Measurements from ENCODE around the gene DNAJB6. TPM values are rescaled to one million over a fixed set of nuclear protein-coding genes. Genes with fewer than 3 reads are reported as not detected.

The DNAJB6 gene
- total RNA-seq, 4 donors from 2014 or later = 63.5 to 125 (median 107) TPM

DNA sequence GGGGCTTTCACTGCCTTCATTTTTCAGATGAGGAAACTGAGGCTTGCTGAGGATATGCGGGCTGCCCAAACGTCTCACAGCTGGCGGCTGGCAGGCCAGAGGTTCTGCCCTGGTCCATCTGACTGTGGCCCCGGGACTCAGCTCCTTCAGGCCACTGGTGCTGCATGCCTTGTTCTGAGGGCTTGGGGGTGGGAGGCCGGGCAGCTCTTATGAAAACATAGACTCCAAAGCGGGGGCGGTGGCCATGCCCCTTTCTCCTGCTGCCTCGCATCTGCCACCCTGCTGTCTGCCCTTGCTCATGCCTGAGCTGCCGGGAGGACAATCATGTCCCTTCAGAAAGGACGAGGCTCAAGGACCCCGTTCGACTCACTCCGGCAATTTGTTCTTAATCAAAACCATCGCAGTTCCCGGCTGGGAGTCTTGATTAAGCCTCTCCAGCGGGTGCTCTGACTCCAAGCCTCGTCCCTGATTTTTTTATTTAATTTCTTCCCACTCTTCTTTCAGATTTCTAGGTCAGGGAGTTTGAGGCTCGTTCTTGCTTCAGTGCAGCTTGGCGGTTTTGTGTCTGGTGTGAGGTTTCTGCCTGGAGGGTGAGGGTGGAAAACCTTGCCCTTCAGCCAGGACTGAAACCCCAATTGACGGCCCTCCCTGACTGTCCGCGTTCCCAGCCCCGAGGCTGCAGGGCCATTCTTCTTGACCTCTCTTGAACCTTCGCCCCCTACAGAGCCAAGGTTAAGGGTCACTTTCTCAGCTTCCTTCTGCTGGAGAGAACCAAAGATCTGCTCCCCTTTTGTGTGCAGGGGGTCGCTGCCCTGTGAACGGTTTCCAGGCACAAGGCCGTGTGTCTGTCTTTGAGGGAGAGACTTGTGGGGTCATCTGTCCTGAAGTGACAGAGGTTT, 120.8 kb downstream of the DNAJB6 start:
- no peaks in the 10 kb centered on the region for H3K4me1 ChIP-seq
- no peaks in the 10 kb centered on the region for H3K9me3 ChIP-seq
- no peak overlapping the region for H3K27ac ChIP-seq
- H3K36me3 ChIP-seq = no peaks in the 10 kb centered on the region
- no peaks in the 10 kb centered on the region for H3K27me3 ChIP-seq
- intact Hi-C loops (cut with DNase I; ENCODE audit: low total_unique reads) = no loop called here
- DNase-seq = no peak
- no peak for TF ChIP-seq POLR2A (IDR thresholded peaks at IDR 0.05)
- TF ChIP-seq, protein P1, sequence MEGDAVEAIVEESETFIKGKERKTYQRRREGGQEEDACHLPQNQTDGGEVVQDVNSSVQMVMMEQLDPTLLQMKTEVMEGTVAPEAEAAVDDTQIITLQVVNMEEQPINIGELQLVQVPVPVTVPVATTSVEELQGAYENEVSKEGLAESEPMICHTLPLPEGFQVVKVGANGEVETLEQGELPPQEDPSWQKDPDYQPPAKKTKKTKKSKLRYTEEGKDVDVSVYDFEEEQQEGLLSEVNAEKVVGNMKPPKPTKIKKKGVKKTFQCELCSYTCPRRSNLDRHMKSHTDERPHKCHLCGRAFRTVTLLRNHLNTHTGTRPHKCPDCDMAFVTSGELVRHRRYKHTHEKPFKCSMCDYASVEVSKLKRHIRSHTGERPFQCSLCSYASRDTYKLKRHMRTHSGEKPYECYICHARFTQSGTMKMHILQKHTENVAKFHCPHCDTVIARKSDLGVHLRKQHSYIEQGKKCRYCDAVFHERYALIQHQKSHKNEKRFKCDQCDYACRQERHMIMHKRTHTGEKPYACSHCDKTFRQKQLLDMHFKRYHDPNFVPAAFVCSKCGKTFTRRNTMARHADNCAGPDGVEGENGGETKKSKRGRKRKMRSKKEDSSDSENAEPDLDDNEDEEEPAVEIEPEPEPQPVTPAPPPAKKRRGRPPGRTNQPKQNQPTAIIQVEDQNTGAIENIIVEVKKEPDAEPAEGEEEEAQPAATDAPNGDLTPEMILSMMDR (IDR thresholded peaks at IDR 0.05) = no peak
- H3K4me3 ChIP-seq = no peak overlapping the region

DNA sequence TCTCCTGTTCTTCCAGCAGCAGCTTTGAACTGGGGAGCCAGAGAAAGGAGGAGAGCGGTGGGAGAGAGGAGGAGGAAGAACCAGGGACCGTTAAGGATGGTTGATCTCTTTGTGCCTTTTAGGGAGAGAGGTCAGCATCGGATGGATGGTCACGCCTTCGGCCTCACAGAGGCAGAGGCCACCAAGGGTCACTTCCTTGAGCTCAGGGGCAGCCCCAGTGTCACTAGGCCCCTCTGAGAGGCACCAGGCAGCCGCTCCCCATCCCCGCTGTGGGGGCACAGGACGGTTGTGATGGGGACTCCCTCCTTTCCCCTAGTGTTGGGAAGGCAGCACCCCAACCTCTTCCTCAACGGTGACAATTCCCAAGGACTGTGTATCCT, 121.4 kb downstream of the DNAJB6 start:
- intact Hi-C loops (cut with DNase I; ENCODE audit: low total_unique reads) = no loop called here
- no peak for DNase-seq

DNA sequence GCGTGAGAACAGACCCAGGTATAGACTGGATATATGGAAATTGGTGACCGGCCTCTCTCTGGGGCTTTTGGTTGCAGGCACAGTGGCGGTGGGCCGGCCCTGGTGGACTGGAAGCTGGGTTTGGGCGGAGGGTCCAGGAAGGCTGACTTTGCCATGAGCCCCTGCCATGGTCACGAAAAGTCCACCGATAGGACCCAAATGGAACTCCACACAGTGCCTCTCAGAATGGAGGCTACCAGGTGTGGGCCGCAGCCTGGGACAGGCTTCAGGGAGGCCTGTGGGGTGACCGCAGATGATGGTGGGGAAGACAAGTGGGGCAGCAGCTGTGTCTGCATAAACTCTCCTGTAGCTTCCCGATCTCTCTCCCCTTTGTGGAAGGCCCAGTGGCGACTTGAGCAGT, 123.2 kb downstream of the DNAJB6 start:
- Histone ChIP-seq H3K9me3 (no peaks in the 10 kb centered on the region), H3K27ac (no peak overlapping the region), H3K36me3 (no peaks in the 10 kb centered on the region), H3K4me1 (no peaks in the 10 kb centered on the region), H3K4me3 (no peak overlapping the region), H3K27me3 (no peaks in the 10 kb centered on the region)
- no peak for DNase-seq
- TF ChIP-seq, protein P1 (IDR thresholded peaks at IDR 0.05) = no peak
- no peak for TF ChIP-seq POLR2A (IDR thresholded peaks at IDR 0.05)
- intact Hi-C loops (cut with DNase I; ENCODE audit: low total_unique reads) = no loop called here

More for the DNA sequence above, 121.4 kb downstream of the DNAJB6 start:
- Histone ChIP-seq H3K27me3 (no peaks in the 10 kb centered on the region), H3K27ac (no peak overlapping the region), H3K36me3 (no peaks in the 10 kb centered on the region), H3K4me1 (no peaks in the 10 kb centered on the region), H3K4me3 (no peak overlapping the region), H3K9me3 (no peaks in the 10 kb centered on the region)
- TF ChIP-seq, protein P1 (IDR thresholded peaks at IDR 0.05) = no peak
- TF ChIP-seq POLR2A (IDR thresholded peaks at IDR 0.05) = no peak

DNA sequence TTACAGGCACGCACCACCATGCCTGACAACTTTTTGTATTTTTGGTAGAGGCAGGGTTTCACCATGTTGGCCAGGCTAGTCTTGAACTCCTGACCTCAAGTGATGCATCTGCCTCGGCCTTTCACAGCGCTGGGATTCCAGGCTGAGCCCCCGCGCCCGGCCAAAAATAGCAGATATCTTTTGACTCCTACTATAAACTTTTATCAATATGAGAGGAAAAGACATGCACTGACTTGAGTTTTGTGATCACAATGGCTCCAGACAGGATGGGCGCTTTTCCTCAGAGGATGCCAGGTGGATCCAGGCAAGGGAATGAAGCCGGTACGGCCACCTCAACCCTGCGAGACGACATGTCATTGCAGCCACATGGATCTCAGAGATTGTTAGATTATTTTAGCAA, 123.9 kb downstream of the DNAJB6 start:
- H3K4me1 ChIP-seq = no peaks in the 10 kb centered on the region
- no peaks in the 10 kb centered on the region for H3K36me3 ChIP-seq
- intact Hi-C loops (cut with DNase I; ENCODE audit: low total_unique reads) = no loop called here
- no peak for DNase-seq
- no peaks in the 10 kb centered on the region for H3K9me3 ChIP-seq
- no peak overlapping the region for H3K27ac ChIP-seq
- no peak overlapping the region for H3K4me3 ChIP-seq
- no peaks in the 10 kb centered on the region for H3K27me3 ChIP-seq
- TF ChIP-seq, protein P1 (IDR thresholded peaks at IDR 0.05) = no peak
- TF ChIP-seq POLR2A (IDR thresholded peaks at IDR 0.05) = no peak

DNA sequence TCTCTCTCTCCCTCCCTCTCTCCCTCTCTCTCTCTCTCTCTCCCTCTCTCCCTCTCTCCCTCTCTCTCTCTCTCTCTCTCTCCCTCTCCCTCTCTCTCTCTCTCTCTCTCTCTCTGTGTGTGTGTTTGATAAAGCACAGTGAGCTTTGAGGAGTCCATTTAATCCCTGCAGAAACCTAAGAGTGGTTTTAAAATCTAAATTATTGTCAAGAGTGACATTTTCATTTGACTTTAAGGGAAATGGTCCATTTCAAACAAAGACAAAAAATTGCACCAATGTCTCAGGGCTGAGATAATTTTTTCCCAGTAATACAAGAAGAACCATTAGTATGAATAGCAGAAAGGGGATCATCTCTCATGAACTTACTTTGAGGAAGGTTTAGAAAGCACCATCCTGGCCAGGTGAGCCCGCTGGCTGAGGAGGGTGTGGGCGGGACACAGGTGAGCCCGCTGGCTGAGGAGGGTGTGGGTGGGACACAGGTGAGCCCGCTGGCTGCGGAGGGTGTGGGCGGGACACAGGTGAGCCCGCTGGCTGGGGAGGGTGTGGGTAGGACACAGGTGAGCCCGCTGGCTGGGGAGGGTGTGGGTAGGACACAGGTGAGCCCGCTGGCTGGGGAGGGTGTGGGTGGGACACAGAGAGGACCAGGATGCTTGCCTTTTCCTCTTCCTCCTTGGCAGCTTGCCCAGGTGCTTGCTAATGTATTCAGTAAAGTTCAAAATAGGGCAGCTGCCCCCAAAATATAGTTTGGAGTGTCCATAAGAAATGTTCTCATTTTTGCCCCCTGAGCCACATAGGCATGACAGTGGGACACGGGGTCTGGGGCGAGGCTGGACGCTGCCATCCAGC, 125.0 kb downstream of the DNAJB6 start:
- Histone ChIP-seq H3K4me1 (no peaks in the 10 kb centered on the region), H3K36me3 (no peaks in the 10 kb centered on the region), H3K27me3 (no peaks in the 10 kb centered on the region), H3K4me3 (no peak overlapping the region), H3K27ac (no peak overlapping the region), H3K9me3 (no peaks in the 10 kb centered on the region)
- DNase-seq = no peak
- TF ChIP-seq, protein P1 (IDR thresholded peaks at IDR 0.05) = no peak
- no peak for TF ChIP-seq POLR2A (IDR thresholded peaks at IDR 0.05)
- intact Hi-C loops (cut with DNase I; ENCODE audit: low total_unique reads) = no loop called here

All from uterus (tissue), 4 donors.